Measurements from ENCODE around the gene SSBP3.

Gene SSBP3

DNA sequence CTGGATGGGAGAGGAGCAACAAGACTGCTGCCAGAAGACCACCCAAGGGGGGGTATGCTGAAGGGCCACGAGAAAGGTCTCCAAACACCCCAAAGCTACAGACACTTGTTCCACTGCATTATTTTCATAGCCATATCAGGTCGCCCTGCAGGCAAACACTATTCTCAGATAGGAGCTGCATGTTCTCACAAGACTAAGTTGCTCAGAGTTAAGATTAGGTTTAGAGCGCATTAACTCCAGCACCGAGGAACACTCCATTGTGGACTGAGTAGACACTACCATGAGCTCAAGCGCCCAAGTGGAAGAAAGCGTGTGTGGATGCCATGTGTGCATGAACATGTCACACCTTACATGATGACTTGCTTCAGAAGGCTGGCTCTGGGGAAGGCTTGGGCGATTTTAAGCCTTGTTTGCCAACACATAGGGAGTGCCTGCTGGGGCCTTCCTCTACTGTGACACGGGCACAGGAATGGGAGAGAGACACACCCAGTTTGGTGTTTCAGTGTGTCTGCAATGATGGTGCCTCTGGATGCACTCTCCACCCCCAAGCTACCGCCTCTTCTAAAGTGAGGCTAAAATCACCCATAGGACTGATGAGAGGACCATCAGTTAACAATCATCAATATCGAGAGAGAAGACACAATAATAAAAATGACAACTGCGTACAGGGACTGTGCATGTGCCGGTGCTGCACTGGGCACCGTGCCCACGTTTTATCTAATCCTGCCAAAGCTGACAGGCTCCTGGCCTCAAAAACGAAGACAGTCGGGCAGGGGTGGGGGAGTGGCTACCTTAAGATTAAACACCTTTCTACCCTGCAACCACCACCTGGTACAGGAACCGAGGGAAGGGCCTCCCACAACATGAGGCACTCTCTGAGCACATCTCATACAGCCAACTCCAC lies 34.9 kb downstream of the SSBP3 start:
- no peak for DNase-seq (ENCODE audit: low read depth)

GRCh38 chr1:54370287-54370989 lies 35.8 kb downstream of the SSBP3 start:
- DNase-seq (ENCODE audit: low read depth), result no peak

DNA sequence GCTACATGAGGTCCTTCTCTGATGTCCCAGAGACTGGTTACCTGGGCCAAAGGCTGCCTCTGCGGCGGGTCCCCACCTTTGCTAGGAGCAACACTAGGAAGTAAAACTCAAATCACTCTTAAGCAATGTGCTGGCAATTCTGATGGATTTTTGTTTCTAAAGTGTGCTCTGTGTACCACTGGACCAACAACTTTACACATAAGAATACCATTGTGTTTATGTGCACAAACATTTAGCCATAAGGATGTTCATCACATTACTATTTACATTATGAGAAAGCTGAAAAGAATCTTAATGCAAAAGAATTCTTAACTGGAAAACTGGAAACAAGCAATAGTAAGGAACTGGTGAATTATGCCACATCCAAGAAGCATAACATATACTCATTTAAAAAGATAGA lies 38.6 kb downstream of the SSBP3 start:
- DNase-seq (ENCODE audit: low read depth), result no peak

DNA sequence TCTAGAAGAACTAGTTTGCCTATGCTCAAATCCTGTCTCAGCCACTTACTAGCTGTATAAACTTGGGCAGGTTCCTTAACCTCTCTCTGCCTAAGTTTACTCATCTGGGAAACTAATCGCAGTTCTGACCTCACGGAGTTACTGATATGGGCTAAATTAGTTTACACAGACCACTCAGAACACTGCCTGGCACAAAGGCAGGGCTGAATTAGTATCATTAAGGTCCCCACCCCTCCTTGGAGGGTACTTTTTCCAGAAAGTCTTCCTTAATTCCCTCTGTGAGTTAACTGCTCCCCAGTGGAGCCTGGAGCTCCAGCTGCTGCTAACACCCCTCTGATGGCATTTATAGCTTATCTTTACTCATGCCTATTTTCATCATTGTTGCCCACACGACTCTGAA lies 40.3 kb downstream of the SSBP3 start:
- DNase-seq (ENCODE audit: low read depth), result no peak

- no peak for DNase-seq (ENCODE audit: low read depth)
These were observed 40.8 kb downstream of the SSBP3 start for GRCh38 chr1:54365398-54365797.

- no peak for DNase-seq (ENCODE audit: low read depth)
These were observed 41.2 kb downstream of the SSBP3 start for GRCh38 chr1:54364995-54365394.

DNA sequence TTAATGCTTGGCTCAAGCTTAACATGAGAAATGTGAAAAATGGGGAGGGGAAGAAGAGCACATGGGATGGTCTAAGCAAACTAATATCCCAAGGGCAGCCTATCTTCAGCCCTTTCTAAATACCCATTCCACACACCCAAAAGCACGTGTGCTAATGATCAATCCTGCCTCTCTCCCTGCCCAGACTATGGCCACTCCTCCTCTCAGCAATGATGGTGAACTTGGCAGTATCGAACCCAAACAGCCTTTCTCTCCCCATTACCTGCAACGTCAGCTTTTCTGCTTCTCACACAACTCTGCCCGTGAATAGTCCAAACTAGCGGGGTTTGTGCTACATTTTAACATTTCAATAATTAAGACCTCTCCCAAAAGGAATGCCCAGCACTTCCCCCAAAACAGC lies 41.6 kb downstream of the SSBP3 start:
- DNase-seq (ENCODE audit: low read depth), result no peak

GRCh38 chr1:54363925-54364324 lies 42.3 kb downstream of the SSBP3 start:
- no peak for DNase-seq (ENCODE audit: low read depth)

- DNase-seq (ENCODE audit: low read depth), result no peak
These were observed 43.3 kb downstream of the SSBP3 start for GRCh38 chr1:54362881-54363340.

DNA sequence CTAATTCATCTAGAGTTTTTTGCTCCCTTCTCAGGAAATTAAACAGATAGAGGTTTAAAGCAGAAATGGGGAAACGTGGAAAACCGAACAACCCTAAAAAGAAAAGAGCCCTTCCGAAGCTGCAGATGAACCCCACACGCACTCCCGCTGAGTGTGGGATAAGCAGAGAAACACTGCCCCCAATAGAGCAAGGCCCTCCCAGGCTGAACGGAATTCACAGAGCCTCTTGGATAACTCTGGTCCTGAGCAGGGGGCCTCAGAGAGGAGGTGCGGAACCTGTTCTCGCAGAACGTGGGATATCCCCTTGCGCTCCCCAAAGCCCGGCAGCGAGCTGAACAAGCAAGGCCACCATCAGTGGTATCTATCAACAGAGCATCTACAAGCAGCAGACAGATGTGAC lies 44.9 kb downstream of the SSBP3 start:
- DNase-seq (ENCODE audit: low read depth), result no peak

GRCh38 chr1:54360165-54361005 lies 45.8 kb downstream of the SSBP3 start:
- DNase-seq (ENCODE audit: low read depth), result no peak

DNA sequence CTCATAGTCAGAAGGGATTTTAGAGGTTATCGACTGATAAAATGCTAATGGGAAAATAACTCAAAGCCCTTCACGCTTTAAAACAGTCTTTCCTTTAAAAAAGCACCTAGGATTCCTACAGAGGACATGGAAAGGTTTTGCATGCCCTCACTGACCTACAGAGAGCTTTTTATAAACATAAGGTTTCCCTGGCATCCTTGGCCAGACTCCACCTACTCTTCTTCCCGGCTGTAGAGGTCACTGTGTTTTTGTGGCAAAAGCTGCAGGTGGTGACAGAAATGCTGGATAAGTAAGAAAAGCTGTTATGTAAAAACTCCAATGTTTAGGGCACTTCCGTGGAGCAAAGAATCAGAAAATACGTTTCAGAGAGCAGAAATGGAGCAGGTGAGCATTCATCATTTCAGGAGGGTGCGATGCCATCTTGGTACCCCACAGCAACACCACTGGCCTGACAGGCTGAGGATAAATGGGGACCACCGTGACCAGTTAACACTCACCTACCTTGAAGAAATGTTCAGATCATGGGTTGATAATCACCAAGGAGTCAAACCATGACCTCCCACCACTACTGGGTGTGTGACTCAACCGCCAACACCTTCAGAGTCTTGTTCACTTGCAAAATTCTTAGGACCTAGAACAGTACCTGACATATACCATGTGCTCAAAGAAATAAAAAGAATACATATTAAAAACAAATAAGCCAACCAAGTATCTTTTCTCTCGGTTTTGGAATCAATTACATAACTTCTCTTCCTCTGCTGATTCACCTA lies 46.6 kb downstream of the SSBP3 start:
- DNase-seq (ENCODE audit: low read depth), result no peak

DNA sequence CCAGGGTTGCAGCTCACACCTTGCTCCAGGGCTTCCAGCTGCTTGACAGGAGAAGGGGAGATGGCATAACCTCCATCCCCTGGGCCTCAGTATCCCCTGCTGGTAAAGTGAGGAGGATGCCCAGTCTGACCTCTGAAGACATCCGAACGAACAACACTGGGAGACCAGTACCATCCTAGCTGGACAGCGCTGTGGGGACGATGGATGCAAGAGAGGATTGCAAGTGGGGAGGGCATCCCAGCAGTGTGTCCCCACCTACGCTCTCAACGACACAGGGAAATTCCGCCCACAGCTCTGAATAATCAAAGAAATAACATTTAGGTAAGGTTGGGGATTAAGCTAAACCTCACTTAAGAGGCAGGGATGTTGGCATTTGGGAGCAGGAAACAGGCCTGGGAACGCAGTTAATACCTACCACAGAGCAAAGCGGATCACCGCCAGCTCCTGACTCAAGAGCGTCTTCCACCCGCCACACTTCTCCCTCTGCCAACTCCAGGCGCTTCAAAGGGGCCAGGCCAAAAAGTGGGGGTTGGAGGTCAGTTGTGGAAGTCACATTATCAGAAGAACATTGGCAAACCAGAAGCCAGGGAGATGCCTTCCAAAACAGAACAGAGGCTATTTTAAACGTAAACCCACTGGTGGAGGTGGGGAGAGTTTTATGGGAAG lies 47.6 kb downstream of the SSBP3 start:
- DNase-seq (ENCODE audit: low read depth), result no peak

GRCh38 chr1:54357967-54358366 lies 48.2 kb downstream of the SSBP3 start:
- no peak for DNase-seq (ENCODE audit: low read depth)

- DNase-seq (ENCODE audit: low read depth), result no peak
These were observed 49.5 kb downstream of the SSBP3 start for GRCh38 chr1:54356680-54357147.

DNA sequence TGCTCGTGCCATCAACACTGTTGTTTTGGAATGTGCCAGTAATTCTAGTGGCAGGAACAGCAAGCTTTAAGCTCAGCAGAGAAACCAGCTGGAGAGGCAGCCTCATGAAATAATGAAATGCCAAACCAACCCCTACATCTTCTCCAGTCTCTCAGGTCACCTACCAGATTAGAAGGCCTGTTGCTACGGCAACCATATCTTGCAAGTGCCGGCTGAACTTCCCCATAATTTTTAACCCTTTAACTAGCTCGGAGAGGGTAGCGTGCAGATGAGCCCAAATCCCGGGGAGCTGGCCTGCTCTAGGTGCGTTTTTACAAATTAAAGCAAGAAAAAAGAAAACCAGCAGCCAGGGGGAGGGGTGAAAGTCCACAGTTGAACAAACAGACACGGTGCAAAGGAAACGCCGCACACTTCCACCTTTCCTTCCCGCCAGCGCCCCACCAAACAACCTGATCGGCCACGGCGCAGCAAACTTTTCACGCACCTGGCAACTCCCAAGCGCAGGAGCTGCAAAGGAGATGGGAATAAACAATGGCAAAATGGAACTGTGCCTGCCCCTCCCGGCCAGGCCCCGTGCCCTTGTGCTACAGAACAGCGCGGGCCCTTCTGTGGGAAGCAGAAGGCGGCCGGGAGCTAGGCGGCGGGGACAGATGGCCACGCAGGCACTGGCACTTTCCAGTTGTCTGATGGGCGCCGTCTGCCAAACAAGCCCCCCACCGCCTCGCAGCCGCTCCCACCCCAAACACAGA lies 50.1 kb downstream of the SSBP3 start:
- no peak for DNase-seq (ENCODE audit: low read depth)

DNA sequence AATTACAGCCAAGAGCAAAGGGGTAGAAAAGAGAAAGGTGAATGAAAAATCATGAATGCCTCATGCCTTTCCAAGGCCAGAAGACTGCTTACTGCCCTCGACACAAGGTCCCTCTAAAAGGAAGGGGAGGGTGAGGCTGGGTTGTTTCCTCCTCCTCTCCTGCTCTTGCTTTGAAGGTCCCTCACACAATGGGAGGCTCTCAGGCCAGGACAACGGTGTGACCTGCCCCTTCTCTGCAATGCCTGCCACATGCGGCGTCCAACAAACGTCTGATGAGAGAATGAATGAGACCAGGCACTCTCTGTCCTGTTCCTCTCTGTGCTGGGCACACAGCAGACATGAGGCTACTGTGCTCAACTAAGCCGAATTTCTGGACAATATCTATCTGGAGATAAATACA lies 51.3 kb downstream of the SSBP3 start:
- DNase-seq (ENCODE audit: low read depth), result no peak

DNA sequence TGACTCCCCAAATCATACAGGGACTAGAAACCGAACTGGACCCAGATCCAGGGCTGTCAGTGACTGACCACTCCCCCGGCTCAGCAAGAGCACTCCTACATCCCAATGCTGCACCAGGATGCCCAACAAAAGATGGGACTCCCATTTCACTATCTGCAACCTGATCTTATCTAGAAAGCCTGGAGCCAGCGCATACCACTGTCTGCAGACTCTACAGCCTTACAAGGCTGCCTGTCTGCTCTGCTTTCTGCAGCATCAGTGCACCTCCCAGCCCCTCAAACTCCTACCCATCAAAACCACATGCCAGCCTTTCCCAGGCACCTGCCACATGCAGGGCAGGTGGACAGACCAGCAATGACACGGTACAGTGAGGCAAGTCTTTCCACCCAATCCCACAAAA lies 52.2 kb downstream of the SSBP3 start:
- no peak for DNase-seq (ENCODE audit: low read depth)

- no peak for DNase-seq (ENCODE audit: low read depth)
These were observed 53.4 kb downstream of the SSBP3 start for GRCh38 chr1:54352755-54353154.

DNA sequence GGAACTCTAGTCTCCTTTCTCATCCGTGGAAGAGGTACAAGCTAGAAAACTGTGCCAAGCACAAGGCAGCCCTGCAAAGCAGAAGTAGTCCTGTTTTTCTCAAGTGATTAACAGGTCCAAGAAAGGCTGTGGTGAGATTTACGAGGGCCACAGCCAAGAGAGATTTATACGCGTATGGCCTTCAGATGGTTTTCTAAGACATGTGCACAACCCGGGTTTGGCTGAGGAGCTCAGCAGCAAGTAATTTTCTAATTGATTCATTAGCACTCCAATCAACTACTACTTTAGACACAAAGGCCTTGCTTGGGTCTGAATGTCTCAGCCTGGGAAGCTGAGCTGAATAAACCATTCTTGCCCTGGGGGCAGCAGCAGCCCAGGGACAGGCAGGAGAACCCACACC lies 55.8 kb downstream of the SSBP3 start:
- no peak for DNase-seq (ENCODE audit: low read depth)
